HL-60 (cell line): Measurements from ENCODE around the gene PCGF2.

Experiments
- GABPA ChIP-seq: IDR thresholded peaks from 2 replicates; pipeline ENCODE4 v1.6.1; 2012; ENCODE audit warnings: low read depth
- POLR2AphosphoS5 ChIP-seq: IDR thresholded peaks from 2 replicates; pipeline ENCODE4 v1.6.1; 2012; ENCODE audit warnings: low read depth
- SPI1 ChIP-seq: IDR thresholded peaks from 2 replicates; pipeline ENCODE4 v1.6.1; 2012; ENCODE audit warnings: low read depth, mild to moderate bottlenecking, borderline replicate concordance
- TF ChIP-seq, protein P1 (sequence below): IDR thresholded peaks from one replicate; pipeline ENCODE4 v1.5.1; 2011; ENCODE audit warnings: low read length, control low read depth, inconsistent platforms; ENCODE audit not compliant: insufficient read depth
- TF ChIP-seq, protein P2 (sequence below): IDR thresholded peaks from 2 replicates; pipeline ENCODE4 v1.6.1; 2012; ENCODE audit warnings: low read depth; ENCODE audit not compliant: insufficient replicate concordance

DNA sequence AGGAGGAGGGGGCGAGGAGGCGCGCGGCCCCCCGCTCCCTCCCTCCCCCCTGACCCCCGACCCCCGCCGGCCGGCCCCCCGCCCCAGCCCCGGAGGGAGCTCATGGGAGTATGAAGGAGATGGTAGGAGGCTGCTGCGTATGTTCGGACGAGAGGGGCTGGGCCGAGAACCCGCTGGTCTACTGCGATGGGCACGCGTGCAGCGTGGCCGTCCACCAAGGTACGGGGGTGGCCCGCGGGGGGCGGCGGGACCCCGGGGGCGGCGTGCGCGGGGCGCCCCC lies 42.7 kb downstream of the PCGF2 start:
- TF ChIP-seq, protein P1, sequence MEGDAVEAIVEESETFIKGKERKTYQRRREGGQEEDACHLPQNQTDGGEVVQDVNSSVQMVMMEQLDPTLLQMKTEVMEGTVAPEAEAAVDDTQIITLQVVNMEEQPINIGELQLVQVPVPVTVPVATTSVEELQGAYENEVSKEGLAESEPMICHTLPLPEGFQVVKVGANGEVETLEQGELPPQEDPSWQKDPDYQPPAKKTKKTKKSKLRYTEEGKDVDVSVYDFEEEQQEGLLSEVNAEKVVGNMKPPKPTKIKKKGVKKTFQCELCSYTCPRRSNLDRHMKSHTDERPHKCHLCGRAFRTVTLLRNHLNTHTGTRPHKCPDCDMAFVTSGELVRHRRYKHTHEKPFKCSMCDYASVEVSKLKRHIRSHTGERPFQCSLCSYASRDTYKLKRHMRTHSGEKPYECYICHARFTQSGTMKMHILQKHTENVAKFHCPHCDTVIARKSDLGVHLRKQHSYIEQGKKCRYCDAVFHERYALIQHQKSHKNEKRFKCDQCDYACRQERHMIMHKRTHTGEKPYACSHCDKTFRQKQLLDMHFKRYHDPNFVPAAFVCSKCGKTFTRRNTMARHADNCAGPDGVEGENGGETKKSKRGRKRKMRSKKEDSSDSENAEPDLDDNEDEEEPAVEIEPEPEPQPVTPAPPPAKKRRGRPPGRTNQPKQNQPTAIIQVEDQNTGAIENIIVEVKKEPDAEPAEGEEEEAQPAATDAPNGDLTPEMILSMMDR, result no peak
- TF ChIP-seq POLR2AphosphoS5, result no peak
- TF ChIP-seq, protein P2, sequence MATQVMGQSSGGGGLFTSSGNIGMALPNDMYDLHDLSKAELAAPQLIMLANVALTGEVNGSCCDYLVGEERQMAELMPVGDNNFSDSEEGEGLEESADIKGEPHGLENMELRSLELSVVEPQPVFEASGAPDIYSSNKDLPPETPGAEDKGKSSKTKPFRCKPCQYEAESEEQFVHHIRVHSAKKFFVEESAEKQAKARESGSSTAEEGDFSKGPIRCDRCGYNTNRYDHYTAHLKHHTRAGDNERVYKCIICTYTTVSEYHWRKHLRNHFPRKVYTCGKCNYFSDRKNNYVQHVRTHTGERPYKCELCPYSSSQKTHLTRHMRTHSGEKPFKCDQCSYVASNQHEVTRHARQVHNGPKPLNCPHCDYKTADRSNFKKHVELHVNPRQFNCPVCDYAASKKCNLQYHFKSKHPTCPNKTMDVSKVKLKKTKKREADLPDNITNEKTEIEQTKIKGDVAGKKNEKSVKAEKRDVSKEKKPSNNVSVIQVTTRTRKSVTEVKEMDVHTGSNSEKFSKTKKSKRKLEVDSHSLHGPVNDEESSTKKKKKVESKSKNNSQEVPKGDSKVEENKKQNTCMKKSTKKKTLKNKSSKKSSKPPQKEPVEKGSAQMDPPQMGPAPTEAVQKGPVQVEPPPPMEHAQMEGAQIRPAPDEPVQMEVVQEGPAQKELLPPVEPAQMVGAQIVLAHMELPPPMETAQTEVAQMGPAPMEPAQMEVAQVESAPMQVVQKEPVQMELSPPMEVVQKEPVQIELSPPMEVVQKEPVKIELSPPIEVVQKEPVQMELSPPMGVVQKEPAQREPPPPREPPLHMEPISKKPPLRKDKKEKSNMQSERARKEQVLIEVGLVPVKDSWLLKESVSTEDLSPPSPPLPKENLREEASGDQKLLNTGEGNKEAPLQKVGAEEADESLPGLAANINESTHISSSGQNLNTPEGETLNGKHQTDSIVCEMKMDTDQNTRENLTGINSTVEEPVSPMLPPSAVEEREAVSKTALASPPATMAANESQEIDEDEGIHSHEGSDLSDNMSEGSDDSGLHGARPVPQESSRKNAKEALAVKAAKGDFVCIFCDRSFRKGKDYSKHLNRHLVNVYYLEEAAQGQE, result no peak
- no peak for TF ChIP-seq GABPA
- no peak for TF ChIP-seq SPI1
